IPS-18c (cell line): ENCODE data around the gene PSMC4.

ENCODE experiments used
- H3K4me3 ChIP-seq: 2 replicates; pipeline ENCODE4 v1.7.0; 2013; ENCODE audit warnings: low read depth, mild to moderate bottlenecking, low read length, moderate library complexity; ENCODE audit not compliant: insufficient read depth
- H3K9me3 ChIP-seq: one replicate; pipeline ENCODE4 v1.6.1; 2013; ENCODE audit warnings: mild to moderate bottlenecking, low read length, moderate library complexity; ENCODE audit not compliant: control insufficient read depth, insufficient read depth

The PSMC4 gene

GRCh38 chr19:40006273-40006691 lies 35.3 kb downstream of the PSMC4 start:
- H3K9me3 ChIP-seq = no peaks in the 10 kb centered on the region
- H3K4me3 ChIP-seq = no peak overlapping the region

DNA sequence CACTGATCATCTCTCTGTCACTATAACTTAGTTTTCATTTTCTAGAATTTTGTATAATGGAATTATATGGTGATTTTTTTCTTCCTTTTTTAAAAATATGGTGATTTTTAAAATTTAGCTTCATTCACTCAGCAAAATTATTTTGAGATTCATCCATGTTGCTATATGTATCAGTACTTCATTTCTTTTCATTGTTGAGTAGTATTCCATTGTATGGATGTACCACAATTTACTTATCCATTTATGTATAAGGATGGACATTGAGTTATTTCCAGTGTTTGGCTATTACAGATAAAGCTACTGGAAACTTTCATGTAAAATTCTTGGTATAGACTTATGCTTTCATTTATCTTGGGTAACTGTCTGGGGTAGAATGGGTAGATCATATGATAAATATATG lies 38.7 kb downstream of the PSMC4 start:
- H3K9me3 ChIP-seq = peaks cover 3% of the 10 kb centered on the region
- H3K4me3 ChIP-seq = no peak overlapping the region

GRCh38 chr19:40013991-40014390 lies 43.0 kb downstream of the PSMC4 start:
- peaks cover 3% of the 10 kb centered on the region for H3K9me3 ChIP-seq
- H3K4me3 ChIP-seq = no peak overlapping the region; the same call in 1 of the 2 replicates

- peaks cover 16% of the 10 kb centered on the region for H3K9me3 ChIP-seq
Measured at GRCh38 chr19:40023969-40024368, 53.0 kb downstream of the PSMC4 start.

DNA sequence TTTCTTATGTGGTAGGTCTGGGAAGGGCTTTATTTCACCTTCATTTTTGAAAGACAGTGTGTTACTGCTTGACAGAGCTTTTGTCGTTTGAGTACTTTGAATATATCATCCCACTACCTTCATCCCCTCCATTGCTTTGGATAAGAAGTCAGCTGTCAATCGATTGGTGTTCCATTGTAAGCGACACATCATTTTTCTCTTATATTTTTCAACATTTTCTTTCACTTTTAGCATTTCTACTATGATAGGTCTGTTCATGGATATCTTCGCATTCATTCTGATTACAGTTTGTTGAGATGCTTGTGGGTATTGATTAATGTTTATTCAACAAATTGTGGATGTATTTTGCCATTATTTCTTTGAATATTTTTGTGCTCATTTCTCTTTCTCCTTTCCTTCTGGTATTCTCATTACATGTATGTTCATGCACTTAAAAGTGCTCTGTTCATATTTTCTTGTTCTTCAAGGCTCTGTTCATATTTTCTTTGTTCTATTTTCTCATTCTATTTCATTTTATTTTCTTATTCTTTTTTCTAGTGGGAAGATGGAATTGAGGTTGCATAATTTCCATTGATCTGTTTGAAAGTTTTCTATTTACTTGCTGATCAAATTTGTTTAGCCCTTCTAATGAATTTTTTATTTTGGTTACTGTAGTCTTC lies 55.1 kb downstream of the PSMC4 start:
- Histone ChIP-seq H3K4me3 (no peak overlapping the region), H3K9me3 (peaks cover 16% of the 10 kb centered on the region)

More at GRCh38 chr19:40023969-40024368, 53.0 kb downstream of the PSMC4 start:
- H3K4me3 ChIP-seq = no peak overlapping the region

DNA sequence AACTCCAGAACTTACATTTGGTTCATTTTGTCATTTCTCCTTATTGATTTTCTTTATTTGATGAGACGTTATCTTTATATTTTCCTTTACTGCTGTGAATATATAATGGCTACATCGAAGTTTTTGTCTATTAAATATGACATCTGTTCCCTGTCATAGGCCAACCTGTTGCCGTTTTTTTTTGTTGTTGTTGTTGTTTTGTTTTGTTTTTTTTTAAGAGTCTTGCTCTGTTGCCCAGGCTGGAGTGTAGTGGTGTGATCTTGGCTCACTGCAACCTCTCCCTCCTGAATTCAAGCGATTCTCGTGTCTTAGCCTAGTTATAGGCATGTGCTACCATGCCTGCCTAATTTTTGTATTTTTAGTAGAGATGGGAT lies 55.6 kb downstream of the PSMC4 start:
- Histone ChIP-seq H3K9me3 (peaks cover 16% of the 10 kb centered on the region), H3K4me3 (no peak overlapping the region)
